Thyroid gland (tissue), 4 donors: ENCODE data around the gene ARHGEF4. TPM values are rescaled to one million over a fixed set of nuclear protein-coding genes. Genes with fewer than 3 reads are reported as not detected.
"Not testable (repeated sequence)": the region's sequence is repeated elsewhere in the genome, so short reads cannot be mapped to it uniquely, and the experiment has no call there.

Experiments used
- DNase-seq, 2 donors: peaks; one replicate each; pipeline ENCODE4 v3.0.0-alpha.2; 2019
- H3K27ac ChIP-seq, 3 donors: fragments of 200-600 bp; sonication (generic); 1 replicate in 2 of 3; 2 replicates in 1 of 3; pipeline ENCODE4 v1.5.1; 2016 to 2019; ENCODE audit warnings: mild to moderate bottlenecking in 1 of 3, moderate library complexity in 1 of 3
- H3K27me3 ChIP-seq: fragments of 200-600 bp; sonication (generic); one replicate; pipeline ENCODE4 v1.5.1; 2019
- H3K36me3 ChIP-seq, 2 donors: fragments of 200-600 bp; sonication (generic); one replicate each; pipeline ENCODE4 v1.5.1; 2016 to 2019
- H3K4me1 ChIP-seq, 2 donors: fragments of 200-600 bp; sonication (generic); one replicate each; pipeline ENCODE4 v1.5.1; 2017 to 2019
- H3K4me3 ChIP-seq, 3 donors: fragments of 200-600 bp; sonication (generic); replicated peaks in 1 of 3; 1 replicate in 2 of 3; 2 replicates in 1 of 3; pipeline ENCODE4 v1.5.1; 2016; ENCODE audit warnings: mild to moderate bottlenecking in 1 of 3
- H3K9me3 ChIP-seq: fragments of 200-600 bp; sonication (generic); one replicate; pipeline ENCODE4 v1.5.1; 2017
- POLR2A ChIP-seq, 2 donors: fragments of 450-650 bp; IDR thresholded peaks; one replicate each; pipeline ENCODE4 v1.6.1; 2017; ENCODE audit warnings: antibody characterized with exemption in 2 of 2, mild to moderate bottlenecking in 2 of 2, moderate library complexity in 1 of 2
- WGBS, 2 donors: methylation state at CpG; one replicate each; pipeline ENCODE4 v1.1.5; 2017; 5-methylcytosine and 5-hydroxymethylcytosine counted together
- intact Hi-C: fragments of 100-400 bp; cut with DNase I; formaldehyde crosslinking; loops from one replicate; pipeline ENCODE4 v1.15.1; 2023
- total RNA-seq, 4 donors: library from RNA; depleted of rRNA; stranded (reverse); fragments of >200 nt; gene quantifications; one replicate each; pipeline ENCODE4 v1.2.3, GENCODE V29; 2016
- TF ChIP-seq, protein P1 (sequence below), 6 experiments: fragments of 200-600 bp in 3 of 6; fragments of 450-650 bp in 3 of 6; sonication (generic) in 3 of 6; IDR thresholded peaks; one replicate each; pipeline ENCODE4 v1.5.1; 2016 to 2019; ENCODE audit warnings: antibody characterized with exemption in 6 of 6, mild to moderate bottlenecking in 2 of 6, inconsistent platforms in 1 of 6, moderate library complexity in 1 of 6

Gene ARHGEF4
- total RNA-seq, 4 donors from 2014 or later, result 15.6 to 24.3 (median 22.5) TPM

GRCh38 chr2:131067465-131068125 is 230.9 kb downstream of the ARHGEF4 start:
- 65 to 87% methylated on average over 2 of the region's 2 CpGs for WGBS, 2 donors
- peaks cover 0 to 8% of the 10 kb centered on the region in 2 donors for H3K36me3 ChIP-seq
- no peaks in the 10 kb centered on the region for H3K9me3 ChIP-seq
- H3K4me1 ChIP-seq, result peaks cover 16 to 18% of the 10 kb centered on the region in 2 donors
- no peak for DNase-seq
- no peak overlapping the region for H3K27ac ChIP-seq
- intact Hi-C loops, result no loop called here
- H3K27me3 ChIP-seq, result no peaks in the 10 kb centered on the region
- no peak overlapping the region for H3K4me3 ChIP-seq
- TF ChIP-seq, protein P1, sequence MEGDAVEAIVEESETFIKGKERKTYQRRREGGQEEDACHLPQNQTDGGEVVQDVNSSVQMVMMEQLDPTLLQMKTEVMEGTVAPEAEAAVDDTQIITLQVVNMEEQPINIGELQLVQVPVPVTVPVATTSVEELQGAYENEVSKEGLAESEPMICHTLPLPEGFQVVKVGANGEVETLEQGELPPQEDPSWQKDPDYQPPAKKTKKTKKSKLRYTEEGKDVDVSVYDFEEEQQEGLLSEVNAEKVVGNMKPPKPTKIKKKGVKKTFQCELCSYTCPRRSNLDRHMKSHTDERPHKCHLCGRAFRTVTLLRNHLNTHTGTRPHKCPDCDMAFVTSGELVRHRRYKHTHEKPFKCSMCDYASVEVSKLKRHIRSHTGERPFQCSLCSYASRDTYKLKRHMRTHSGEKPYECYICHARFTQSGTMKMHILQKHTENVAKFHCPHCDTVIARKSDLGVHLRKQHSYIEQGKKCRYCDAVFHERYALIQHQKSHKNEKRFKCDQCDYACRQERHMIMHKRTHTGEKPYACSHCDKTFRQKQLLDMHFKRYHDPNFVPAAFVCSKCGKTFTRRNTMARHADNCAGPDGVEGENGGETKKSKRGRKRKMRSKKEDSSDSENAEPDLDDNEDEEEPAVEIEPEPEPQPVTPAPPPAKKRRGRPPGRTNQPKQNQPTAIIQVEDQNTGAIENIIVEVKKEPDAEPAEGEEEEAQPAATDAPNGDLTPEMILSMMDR (IDR thresholded peaks at IDR 0.05), result no peak
- no peak for TF ChIP-seq POLR2A (IDR thresholded peaks at IDR 0.05)

GRCh38 chr2:131068172-131068571 is 231.5 kb downstream of the ARHGEF4 start:
- H3K4me1 ChIP-seq, result peaks cover 14 to 18% of the 10 kb centered on the region in 2 donors
- DNase-seq, H3K27ac ChIP-seq, H3K9me3 ChIP-seq, H3K4me3 ChIP-seq, H3K36me3 ChIP-seq, intact Hi-C loops, H3K27me3 ChIP-seq: not testable (repeated sequence)
- 89 to 91% methylated on average over 6 of the region's 6 CpGs for WGBS, 2 donors

DNA sequence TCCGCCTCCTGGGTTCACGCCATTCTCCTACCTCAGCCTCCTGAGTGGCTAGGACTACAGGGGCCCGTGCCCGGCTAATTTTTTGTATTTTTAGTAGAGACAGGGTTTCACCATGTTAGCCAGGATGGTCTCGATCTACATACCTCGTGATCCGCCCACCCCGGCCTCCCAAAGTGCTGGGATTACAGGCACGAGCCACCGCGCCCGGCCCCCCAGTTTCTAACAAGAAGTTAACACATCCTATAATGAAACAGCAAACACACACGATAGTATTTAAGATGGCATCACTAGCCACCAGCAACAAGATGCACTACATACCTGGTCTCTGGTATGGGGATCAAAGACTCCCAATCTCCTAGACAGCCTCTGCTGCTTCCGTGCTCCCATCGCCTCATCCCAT is 238.9 kb downstream of the ARHGEF4 start:
- 94 to 95% methylated on average over 15 of the region's 15 CpGs for WGBS, 2 donors
- H3K4me1 ChIP-seq, H3K9me3 ChIP-seq, H3K27me3 ChIP-seq, DNase-seq, H3K27ac ChIP-seq, H3K4me3 ChIP-seq, intact Hi-C loops: not testable (repeated sequence)
- H3K36me3 ChIP-seq, result peaks cover 18 to 27% of the 10 kb centered on the region in 2 donors

- H3K4me3 ChIP-seq, result no peak overlapping the region
- H3K27ac ChIP-seq, result no peak overlapping the region
- H3K9me3 ChIP-seq, result no peaks in the 10 kb centered on the region
- no peaks in the 10 kb centered on the region for H3K27me3 ChIP-seq
- TF ChIP-seq, protein P1 (IDR thresholded peaks at IDR 0.05), result no peak
- TF ChIP-seq POLR2A (IDR thresholded peaks at IDR 0.05), result no peak
- intact Hi-C loops, result no loop called here
- peaks cover 25 to 37% of the 10 kb centered on the region in 2 donors for H3K36me3 ChIP-seq
- H3K4me1 ChIP-seq, result peaks cover 7 to 10% of the 10 kb centered on the region in 2 donors
- no peak for DNase-seq
- 86 to 92% methylated on average over 5 of the region's 5 CpGs for WGBS, 2 donors
These were observed 240.0 kb downstream of the ARHGEF4 start for GRCh38 chr2:131076707-131077106.

- H3K4me1 ChIP-seq, result peaks cover 7 to 10% of the 10 kb centered on the region in 2 donors
- H3K27me3 ChIP-seq, result no peaks in the 10 kb centered on the region
- no peak overlapping the region for H3K4me3 ChIP-seq
- DNase-seq, result no peak
- 86 to 89% methylated on average over 11 of the region's 11 CpGs for WGBS, 2 donors
- H3K27ac ChIP-seq, result no peak overlapping the region
- peaks cover 29 to 42% of the 10 kb centered on the region in 2 donors for H3K36me3 ChIP-seq
- no peaks in the 10 kb centered on the region for H3K9me3 ChIP-seq
- intact Hi-C loops, result no loop called here
- TF ChIP-seq POLR2A (IDR thresholded peaks at IDR 0.05), result no peak
- TF ChIP-seq, protein P1 (IDR thresholded peaks at IDR 0.05), result no peak
These were observed 240.6 kb downstream of the ARHGEF4 start for GRCh38 chr2:131077182-131077846.

- H3K4me1 ChIP-seq, result peaks cover 7 to 10% of the 10 kb centered on the region in 2 donors
- intact Hi-C loops, result no loop called here
- DNase-seq, result no peak
- H3K27ac ChIP-seq, result no peak overlapping the region
- H3K4me3 ChIP-seq, result no peak overlapping the region
- no peaks in the 10 kb centered on the region for H3K27me3 ChIP-seq
- 85 to 93% methylated on average over 3 of the region's 3 CpGs for WGBS, 2 donors
- H3K9me3 ChIP-seq, result no peaks in the 10 kb centered on the region
- peaks cover 29 to 42% of the 10 kb centered on the region in 2 donors for H3K36me3 ChIP-seq
- TF ChIP-seq, protein P1 (IDR thresholded peaks at IDR 0.05), result no peak
- no peak for TF ChIP-seq POLR2A (IDR thresholded peaks at IDR 0.05)
These were observed 241.3 kb downstream of the ARHGEF4 start for GRCh38 chr2:131077966-131078365.

GRCh38 chr2:131079931-131080330 is 243.2 kb downstream of the ARHGEF4 start:
- peaks cover 29 to 32% of the 10 kb centered on the region in 2 donors for H3K36me3 ChIP-seq
- H3K4me1 ChIP-seq, H3K9me3 ChIP-seq, H3K27ac ChIP-seq, H3K4me3 ChIP-seq, DNase-seq, H3K27me3 ChIP-seq, intact Hi-C loops: not testable (repeated sequence)
- 94 to 98% methylated on average over 6 of the region's 6 CpGs for WGBS, 2 donors
